ENCODE results near the gene DDAH1.

DNA sequence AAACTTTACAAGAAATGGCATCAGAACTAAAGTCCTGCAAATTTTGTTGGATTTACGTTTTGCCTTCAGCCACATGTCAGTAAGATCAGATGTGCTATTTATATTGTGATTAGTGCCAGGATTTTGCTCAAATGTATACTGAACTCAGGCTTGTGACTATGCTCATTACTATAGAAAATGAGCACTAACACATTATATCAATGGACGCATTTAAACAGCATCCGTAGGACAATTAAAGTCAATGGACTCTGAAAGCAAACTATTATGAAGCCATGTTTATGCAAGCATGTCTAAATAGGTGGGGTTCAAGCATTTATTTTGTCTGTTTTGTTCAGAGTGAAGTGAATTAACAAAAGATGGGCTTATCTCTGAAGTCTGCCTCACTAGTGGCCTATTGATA, 20.6 kb upstream of the DDAH1 start:
- TF ChIP-seq, protein P1, sequence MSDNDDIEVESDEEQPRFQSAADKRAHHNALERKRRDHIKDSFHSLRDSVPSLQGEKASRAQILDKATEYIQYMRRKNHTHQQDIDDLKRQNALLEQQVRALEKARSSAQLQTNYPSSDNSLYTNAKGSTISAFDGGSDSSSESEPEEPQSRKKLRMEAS (IDR thresholded peaks at IDR 0.05), result no peak
- TF ChIP-seq YY1 (IDR thresholded peaks at IDR 0.05; ENCODE audit: low read depth, low read length) (no peak), SP1 (IDR thresholded peaks at IDR 0.05; ENCODE audit: low read depth, low read length) (no peak), TCF12 (IDR thresholded peaks at IDR 0.05; ENCODE audit: low read depth, low read length) (no peak), CHD2 (IDR thresholded peaks at IDR 0.05; ENCODE audit: low read length) (no peak), KDM1A (IDR thresholded peaks at IDR 0.05; ENCODE audit: borderline replicate concordance, low read length) (no peak), POU5F1 (IDR thresholded peaks at IDR 0.05; ENCODE audit: low read depth, low read length) (no peak), EP300 (IDR thresholded peaks at IDR 0.05; ENCODE audit: borderline replicate concordance in 1 of 2, low read depth in 2 of 2, low read length in 2 of 2) (no peak), CEBPB (IDR thresholded peaks at IDR 0.05; ENCODE audit: low read depth, low read length) (no peak)
- TF ChIP-seq, protein P2, sequence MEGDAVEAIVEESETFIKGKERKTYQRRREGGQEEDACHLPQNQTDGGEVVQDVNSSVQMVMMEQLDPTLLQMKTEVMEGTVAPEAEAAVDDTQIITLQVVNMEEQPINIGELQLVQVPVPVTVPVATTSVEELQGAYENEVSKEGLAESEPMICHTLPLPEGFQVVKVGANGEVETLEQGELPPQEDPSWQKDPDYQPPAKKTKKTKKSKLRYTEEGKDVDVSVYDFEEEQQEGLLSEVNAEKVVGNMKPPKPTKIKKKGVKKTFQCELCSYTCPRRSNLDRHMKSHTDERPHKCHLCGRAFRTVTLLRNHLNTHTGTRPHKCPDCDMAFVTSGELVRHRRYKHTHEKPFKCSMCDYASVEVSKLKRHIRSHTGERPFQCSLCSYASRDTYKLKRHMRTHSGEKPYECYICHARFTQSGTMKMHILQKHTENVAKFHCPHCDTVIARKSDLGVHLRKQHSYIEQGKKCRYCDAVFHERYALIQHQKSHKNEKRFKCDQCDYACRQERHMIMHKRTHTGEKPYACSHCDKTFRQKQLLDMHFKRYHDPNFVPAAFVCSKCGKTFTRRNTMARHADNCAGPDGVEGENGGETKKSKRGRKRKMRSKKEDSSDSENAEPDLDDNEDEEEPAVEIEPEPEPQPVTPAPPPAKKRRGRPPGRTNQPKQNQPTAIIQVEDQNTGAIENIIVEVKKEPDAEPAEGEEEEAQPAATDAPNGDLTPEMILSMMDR (IDR thresholded peaks at IDR 0.05; ENCODE audit: control extremely low read depth in 1 of 3, insufficient read depth in 1 of 3, low read depth in 1 of 3, low read length in 3 of 3), result no peak
- TF ChIP-seq, protein P3, sequence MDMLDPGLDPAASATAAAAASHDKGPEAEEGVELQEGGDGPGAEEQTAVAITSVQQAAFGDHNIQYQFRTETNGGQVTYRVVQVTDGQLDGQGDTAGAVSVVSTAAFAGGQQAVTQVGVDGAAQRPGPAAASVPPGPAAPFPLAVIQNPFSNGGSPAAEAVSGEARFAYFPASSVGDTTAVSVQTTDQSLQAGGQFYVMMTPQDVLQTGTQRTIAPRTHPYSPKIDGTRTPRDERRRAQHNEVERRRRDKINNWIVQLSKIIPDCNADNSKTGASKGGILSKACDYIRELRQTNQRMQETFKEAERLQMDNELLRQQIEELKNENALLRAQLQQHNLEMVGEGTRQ (IDR thresholded peaks at IDR 0.05; ENCODE audit: low read length), result no peak
